Smooth muscle cell (in vitro differentiated cells): Measurements from ENCODE around the gene HTRA1. TPM values are rescaled to one million over a fixed set of nuclear protein-coding genes. Genes with fewer than 3 reads are reported as not detected.

Experiments
- DNase-seq: peaks from one replicate; lab custom pipeline; 2025; ENCODE audit not compliant: unreplicated experiment; lab: John Stamatoyannopoulos, UW
- H2AFZ ChIP-seq: fragments of 200-600 bp; sonication (generic); 2 replicates; pipeline ENCODE4 v1.6.0; 2016; ENCODE audit warnings: antibody characterized with exemption, low read depth, mild to moderate bottlenecking
- H3F3A ChIP-seq: fragments of 200-600 bp; sonication (generic); 2 replicates; pipeline ENCODE4 v1.6.0; 2017; ENCODE audit warnings: antibody characterized with exemption, low read depth
- H3K27ac ChIP-seq: fragments of 200-600 bp; sonication (generic); 2 replicates; pipeline ENCODE4 v1.5.1; 2016; ENCODE audit warnings: low read depth, mild to moderate bottlenecking
- H3K27me3 ChIP-seq: fragments of 200-600 bp; sonication (generic); 2 replicates; pipeline ENCODE4 v1.6.1; 2016; ENCODE audit warnings: low read depth, mild to moderate bottlenecking
- H3K36me3 ChIP-seq: fragments of 200-600 bp; sonication (generic); 2 replicates; pipeline ENCODE4 v1.5.1; 2016; ENCODE audit warnings: low read depth
- H3K4me1 ChIP-seq: fragments of 200-600 bp; sonication (generic); 2 replicates; pipeline ENCODE4 v1.5.1; 2016; ENCODE audit warnings: low read depth
- H3K4me2 ChIP-seq: fragments of 200-600 bp; sonication (generic); 2 replicates; pipeline ENCODE4 v1.6.0; 2016; ENCODE audit warnings: mild to moderate bottlenecking
- H3K4me3 ChIP-seq: fragments of 200-600 bp; sonication (generic); 2 replicates; pipeline ENCODE4 v1.5.1; 2016; ENCODE audit warnings: mild to moderate bottlenecking
- H3K79me2 ChIP-seq: fragments of 200-600 bp; sonication (generic); 2 replicates; pipeline ENCODE4 v1.6.0; 2016; ENCODE audit warnings: low read depth, mild to moderate bottlenecking
- H3K9ac ChIP-seq: fragments of 200-600 bp; sonication (generic); 2 replicates; pipeline ENCODE4 v1.6.0; 2016; ENCODE audit warnings: low read depth
- H3K9me3 ChIP-seq: fragments of 200-600 bp; sonication (generic); replicated peaks from 2 replicates; pipeline ENCODE4 v1.5.1; 2016; ENCODE audit warnings: low read depth
- H4K20me1 ChIP-seq: fragments of 200-600 bp; sonication (generic); 2 replicates; pipeline ENCODE4 v1.6.0; 2016; ENCODE audit warnings: low read depth
- WGBS: methylation state at CpG from one replicate; pipeline ENCODE4 v1.1.7; 2016; ENCODE audit warnings: low lambda C conversion rate; 5-methylcytosine and 5-hydroxymethylcytosine counted together
- polyA plus RNA-seq: library from polyadenylated mRNA; unstranded; fragments of >200 nt; fragmentation: Nextera tagmentation; extraction: Ambion mirVana; gene quantifications from 2 replicates; pipeline ENCODE4 v1.2.1, GENCODE V29; 2016
- total RNA-seq: library from RNA; depleted of rRNA; stranded (reverse); fragments of >200 nt; gene quantifications from 2 replicates; pipeline ENCODE4 v1.2.3, GENCODE V29; 2014
- TF ChIP-seq, protein P1 (sequence below): fragments of 200-600 bp; sonication (generic); IDR thresholded peaks from 2 replicates; pipeline ENCODE4 v1.5.1; 2017; ENCODE audit warnings: borderline replicate concordance, mild to moderate bottlenecking, antibody characterized with exemption; ENCODE audit not compliant: insufficient read depth, poor library complexity, severe bottlenecking

The HTRA1 gene
- total and polyA plus RNA-seq, 2 experiments from 2014 or later: 175 to 257 TPM

DNA sequence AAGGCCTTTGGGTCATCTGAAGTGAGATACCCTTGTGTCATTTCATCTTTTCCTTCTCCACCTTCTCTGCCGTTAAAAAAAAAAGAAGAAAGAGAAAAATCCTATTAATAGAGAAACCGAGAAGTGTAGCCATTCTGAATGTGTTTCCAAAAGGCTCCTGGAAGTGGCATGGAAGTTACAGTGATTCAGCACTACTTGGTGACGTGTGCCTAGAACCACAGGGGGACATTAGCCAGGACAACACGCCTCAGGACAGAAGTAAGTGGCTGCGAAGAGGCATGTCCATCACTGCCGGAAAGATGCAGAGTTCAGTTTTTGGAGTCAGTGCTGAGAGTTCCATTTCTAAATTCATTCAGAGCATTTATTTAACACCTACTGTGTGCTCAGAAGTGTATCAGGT is 6.3 kb downstream of the HTRA1 start:
- Histone ChIP-seq H3K36me3 (no peaks in the 10 kb centered on the region), H4K20me1 (peaks cover 14% of the 10 kb centered on the region), H3K4me2 (no peak overlapping the region), H3K4me1 (peaks cover 16% of the 10 kb centered on the region), H3K9me3 (no peaks in the 10 kb centered on the region), H3K27me3 (no peaks in the 10 kb centered on the region), H3K27ac (no peak overlapping the region), H3F3A (peaks cover 20% of the 10 kb centered on the region), H3K9ac (no peak overlapping the region), H3K4me3 (no peak overlapping the region), H2AFZ (no peak overlapping the region), H3K79me2 (peaks cover 41% of the 10 kb centered on the region)
- no peak for DNase-seq
- TF ChIP-seq, protein P1, sequence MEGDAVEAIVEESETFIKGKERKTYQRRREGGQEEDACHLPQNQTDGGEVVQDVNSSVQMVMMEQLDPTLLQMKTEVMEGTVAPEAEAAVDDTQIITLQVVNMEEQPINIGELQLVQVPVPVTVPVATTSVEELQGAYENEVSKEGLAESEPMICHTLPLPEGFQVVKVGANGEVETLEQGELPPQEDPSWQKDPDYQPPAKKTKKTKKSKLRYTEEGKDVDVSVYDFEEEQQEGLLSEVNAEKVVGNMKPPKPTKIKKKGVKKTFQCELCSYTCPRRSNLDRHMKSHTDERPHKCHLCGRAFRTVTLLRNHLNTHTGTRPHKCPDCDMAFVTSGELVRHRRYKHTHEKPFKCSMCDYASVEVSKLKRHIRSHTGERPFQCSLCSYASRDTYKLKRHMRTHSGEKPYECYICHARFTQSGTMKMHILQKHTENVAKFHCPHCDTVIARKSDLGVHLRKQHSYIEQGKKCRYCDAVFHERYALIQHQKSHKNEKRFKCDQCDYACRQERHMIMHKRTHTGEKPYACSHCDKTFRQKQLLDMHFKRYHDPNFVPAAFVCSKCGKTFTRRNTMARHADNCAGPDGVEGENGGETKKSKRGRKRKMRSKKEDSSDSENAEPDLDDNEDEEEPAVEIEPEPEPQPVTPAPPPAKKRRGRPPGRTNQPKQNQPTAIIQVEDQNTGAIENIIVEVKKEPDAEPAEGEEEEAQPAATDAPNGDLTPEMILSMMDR: no peak
- WGBS: 96% methylated on average over 6 of the region's 6 CpGs

DNA sequence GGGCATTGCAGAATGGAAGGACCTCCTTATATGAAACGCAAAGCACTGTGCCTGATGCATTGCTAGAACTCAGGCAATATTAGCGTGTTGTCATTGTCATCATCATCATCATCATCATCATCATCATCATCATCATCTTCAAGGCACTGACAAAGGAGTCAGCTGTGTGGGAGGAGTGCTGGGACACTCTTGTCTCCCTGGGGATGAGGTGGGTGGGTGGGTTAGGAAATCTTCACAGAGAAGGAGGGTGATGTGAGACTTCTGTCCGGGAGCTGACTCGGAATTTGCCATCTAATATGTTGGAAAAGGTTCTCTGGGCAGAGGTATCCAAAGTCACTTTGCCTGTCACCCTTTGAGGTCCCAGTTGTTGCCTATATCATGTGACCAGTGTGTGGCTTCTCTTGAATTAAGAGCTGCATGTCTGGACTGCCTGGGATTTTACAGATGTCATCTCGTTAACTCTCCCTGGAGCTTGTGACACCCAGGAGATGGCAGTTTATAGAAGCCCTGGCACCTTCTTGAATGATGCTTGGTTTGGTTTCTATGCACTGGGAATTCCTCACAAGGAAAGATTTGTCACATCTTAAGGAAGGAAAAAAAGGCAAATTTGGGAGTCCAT is 7.1 kb downstream of the HTRA1 start:
- Histone ChIP-seq H3K4me2 (peak overlapping the region; percentile 72), H3K27ac (peak overlapping the region; percentile 76), H3K9ac (peak overlapping the region; percentile 32), H3K4me3 (no peak overlapping the region), H3K27me3 (no peaks in the 10 kb centered on the region), H2AFZ (no peak overlapping the region), H3K79me2 (peaks cover 42% of the 10 kb centered on the region), H3K4me1 (peaks cover 10% of the 10 kb centered on the region), H3K36me3 (no peaks in the 10 kb centered on the region), H3K9me3 (no peaks in the 10 kb centered on the region), H4K20me1 (peaks cover 13% of the 10 kb centered on the region), H3F3A (peaks cover 22% of the 10 kb centered on the region)
- TF ChIP-seq, protein P1: no peak
- DNase-seq: no peak
- WGBS: 71% methylated on average over 5 of the region's 5 CpGs

DNA sequence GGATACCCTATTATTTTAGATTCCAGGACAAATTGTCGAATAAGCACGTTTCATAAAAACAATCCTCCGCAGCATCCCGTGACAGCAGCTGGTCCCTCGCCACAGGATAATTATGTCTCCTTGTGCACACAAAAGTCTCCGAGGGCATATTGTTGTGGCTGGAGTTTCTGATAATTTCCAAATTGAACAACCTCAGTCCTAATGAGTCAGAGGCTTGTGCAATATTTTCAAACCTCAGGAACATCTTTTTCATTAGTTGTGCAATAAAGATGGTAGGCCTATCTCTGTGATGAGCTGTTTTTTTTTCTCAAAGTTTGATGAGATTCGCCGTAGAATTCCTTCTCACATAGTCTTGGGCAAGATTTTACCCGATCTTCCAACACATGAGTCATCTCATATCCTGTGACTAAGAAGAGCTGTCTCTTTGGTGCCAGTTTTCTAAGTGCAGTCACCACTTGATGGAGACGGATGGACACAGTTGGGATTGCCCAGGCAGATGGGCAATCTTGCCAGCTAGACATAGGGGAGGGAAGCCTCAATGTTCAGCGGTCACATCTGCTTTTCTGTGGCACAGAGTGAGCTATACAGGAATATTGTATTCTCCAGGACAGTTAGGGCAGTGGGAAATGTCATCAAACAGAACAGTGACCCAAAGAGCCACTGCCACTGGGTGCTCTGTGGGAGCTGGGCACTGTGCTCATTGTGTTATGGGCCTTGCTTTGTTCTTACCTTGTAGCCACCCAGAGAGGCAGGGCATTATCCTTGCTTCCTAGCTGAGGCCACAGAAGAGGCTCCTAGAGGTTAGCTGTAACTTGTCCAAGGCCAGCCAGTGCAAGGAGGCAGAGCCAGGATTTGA is 7.8 kb downstream of the HTRA1 start:
- Histone ChIP-seq H3K79me2 (peaks cover 35% of the 10 kb centered on the region), H2AFZ (no peak overlapping the region), H3K27me3 (no peaks in the 10 kb centered on the region), H3K4me2 (peak overlapping the region; percentile 72), H3K36me3 (no peaks in the 10 kb centered on the region), H3K4me3 (no peak overlapping the region), H3K9ac (peak overlapping the region; percentile 50), H3F3A (peaks cover 22% of the 10 kb centered on the region), H3K27ac (peak overlapping the region; percentile 85), H3K4me1 (peaks cover 12% of the 10 kb centered on the region), H3K9me3 (no peaks in the 10 kb centered on the region), H4K20me1 (peaks cover 6% of the 10 kb centered on the region)
- 33% methylated on average over 11 of the region's 11 CpGs for whole genome bisulfite sequencing
- no peak for DNase-seq
- TF ChIP-seq, protein P1: no peak
